ENCODE measurements around the gene CACNA1E. TPM values are rescaled to one million over a fixed set of nuclear protein-coding genes. Genes with fewer than 3 reads are reported as not detected.

Gene CACNA1E
- not detected in 2 replicates for total RNA-seq

GRCh38 chr1:181483285-181484195 is at the start of gene CACNA1E:
Gene CACNA1E, plus strand, starts transcription at chr1:181483517. Its CDS starts 228 bp downstream, at chr1:181483745.

